Fibroblast of lung (primary cell): ENCODE results near the gene HMCN2. TPM values are rescaled to one million over a fixed set of nuclear protein-coding genes. Genes with fewer than 3 reads are reported as not detected.

Experiments used
- DNase-seq, 2 donors: peaks; one replicate each; pipeline versions ENCODE4 v3.0.0 to v3.0.0-alpha.2; 2010; ENCODE audit warnings: low read depth in 2 of 2
- H2AFZ ChIP-seq: 2 replicates; pipeline ENCODE4 v1.5.1; 2012; ENCODE audit warnings: low read length, control low read depth, inconsistent platforms
- H3K27ac ChIP-seq: 2 replicates; pipeline ENCODE4 v1.5.1; 2011; ENCODE audit warnings: low read length, control low read depth; ENCODE audit not compliant: insufficient read depth
- H3K27me3 ChIP-seq: 2 replicates; pipeline ENCODE4 v1.5.1; 2011; ENCODE audit warnings: mild to moderate bottlenecking, low read length; ENCODE audit not compliant: control insufficient read depth, insufficient read depth
- H3K36me3 ChIP-seq: 2 replicates; pipeline ENCODE4 v1.5.1; 2011; ENCODE audit warnings: low read length; ENCODE audit not compliant: control insufficient read depth, insufficient read depth
- H3K4me1 ChIP-seq: 2 replicates; pipeline ENCODE4 v1.5.1; 2011; ENCODE audit warnings: low read length; ENCODE audit not compliant: control insufficient read depth, insufficient read depth; ENCODE audit errors: extremely low read depth
- H3K4me2 ChIP-seq: 2 replicates; pipeline ENCODE4 v1.5.1; 2011; ENCODE audit warnings: low read length, control low read depth; ENCODE audit not compliant: insufficient read depth; ENCODE audit errors: extremely low read depth
- H3K4me3 ChIP-seq, 4 experiments: fragments of 200-600 bp in 1 of 4; sonication (generic) in 1 of 4; replicated peaks in 1 of 4; 2 replicates each; pipeline ENCODE4 v1.5.1; 2011 to 2016; ENCODE audit warnings: low read length in 4 of 4, low read depth in 3 of 4, mild to moderate bottlenecking in 3 of 4, control low read depth in 2 of 4, inconsistent platforms in 1 of 4, mixed read lengths in 1 of 4; ENCODE audit not compliant: insufficient read depth in 1 of 4; ENCODE audit errors: control extremely low read depth in 1 of 4
- H3K79me2 ChIP-seq: 2 replicates; pipeline ENCODE4 v1.5.1; 2012; ENCODE audit warnings: mild to moderate bottlenecking, low read length, inconsistent platforms; ENCODE audit not compliant: control insufficient read depth, insufficient read depth
- H3K9ac ChIP-seq: 2 replicates; pipeline ENCODE4 v1.5.1; 2011; ENCODE audit warnings: mild to moderate bottlenecking, low read length, control low read depth; ENCODE audit not compliant: insufficient read depth
- H3K9me3 ChIP-seq: 2 replicates; pipeline ENCODE4 v1.5.1; 2012; ENCODE audit warnings: low read depth, low read length; ENCODE audit not compliant: control insufficient read depth, insufficient read depth
- H4K20me1 ChIP-seq: 2 replicates; pipeline ENCODE4 v1.5.1; 2011; ENCODE audit warnings: low read length; ENCODE audit not compliant: control insufficient read depth, insufficient read depth; ENCODE audit errors: extremely low read depth
- EZH2 ChIP-seq: IDR thresholded peaks from 2 replicates; pipeline ENCODE4 v1.5.1; 2012; ENCODE audit warnings: low read length, control low read depth, mild to moderate bottlenecking; ENCODE audit errors: missing control alignments
- polyA plus RNA-seq, 2 donors: library from polyadenylated mRNA; depleted of rRNA in 1 of 2; stranded (reverse) in 1 of 2; unstranded in 1 of 2; fragments of >200 nt; gene quantifications; 2 replicates each; pipeline ENCODE4 v1.2.1, GENCODE V29; 2011 to 2012; ENCODE audit warnings: missing spikeins in 1 of 2
- total RNA-seq: library from RNA; depleted of rRNA; stranded (reverse); fragments of >200 nt; gene quantifications from 2 replicates; pipeline ENCODE4 v1.2.1, GENCODE V29; 2014
- TF ChIP-seq, protein P1 (sequence below), 2 donors: IDR thresholded peaks in 1 of 2; conservative IDR thresholded peaks in 1 of 2; 1 replicate in 1 of 2; 2 replicates in 1 of 2; pipeline ENCODE4 v1.5.1; 2011 to 2012; ENCODE audit warnings: low read length in 2 of 2, control low read depth in 1 of 2, inconsistent platforms in 1 of 2, low read depth in 1 of 2, mild to moderate bottlenecking in 1 of 2

HMCN2 gene
- total and polyA plus RNA-seq, 2 donors (not counting 1 experiment from before 2014, with no cell fraction given) = under 0.01 TPM; not detected in 1

DNA sequence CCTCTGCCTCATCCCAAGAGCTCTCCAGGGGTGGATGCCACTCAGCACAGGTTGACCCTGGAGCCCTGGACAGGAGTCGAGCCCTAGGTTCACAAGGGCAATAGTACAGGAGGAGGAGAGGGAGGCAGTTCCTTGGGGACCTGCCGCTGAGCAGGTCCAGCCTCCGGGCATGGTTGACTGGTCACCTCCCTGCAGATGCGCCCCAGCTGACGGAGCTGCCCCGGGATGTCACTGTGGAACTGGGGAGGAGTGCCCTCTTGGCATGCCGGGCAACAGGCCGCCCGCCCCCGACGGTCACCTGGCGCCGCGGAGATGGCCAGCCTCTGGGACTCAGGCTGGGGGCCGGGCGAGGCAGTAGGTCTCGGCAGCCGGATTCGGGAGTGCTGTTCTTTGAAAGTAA lies 53.7 kb downstream of the HMCN2 start:
- H3K27me3 ChIP-seq = no peaks in the 10 kb centered on the region
- H3K4me3 ChIP-seq = no peak overlapping the region
- H3K9me3 ChIP-seq = no peaks in the 10 kb centered on the region

DNA sequence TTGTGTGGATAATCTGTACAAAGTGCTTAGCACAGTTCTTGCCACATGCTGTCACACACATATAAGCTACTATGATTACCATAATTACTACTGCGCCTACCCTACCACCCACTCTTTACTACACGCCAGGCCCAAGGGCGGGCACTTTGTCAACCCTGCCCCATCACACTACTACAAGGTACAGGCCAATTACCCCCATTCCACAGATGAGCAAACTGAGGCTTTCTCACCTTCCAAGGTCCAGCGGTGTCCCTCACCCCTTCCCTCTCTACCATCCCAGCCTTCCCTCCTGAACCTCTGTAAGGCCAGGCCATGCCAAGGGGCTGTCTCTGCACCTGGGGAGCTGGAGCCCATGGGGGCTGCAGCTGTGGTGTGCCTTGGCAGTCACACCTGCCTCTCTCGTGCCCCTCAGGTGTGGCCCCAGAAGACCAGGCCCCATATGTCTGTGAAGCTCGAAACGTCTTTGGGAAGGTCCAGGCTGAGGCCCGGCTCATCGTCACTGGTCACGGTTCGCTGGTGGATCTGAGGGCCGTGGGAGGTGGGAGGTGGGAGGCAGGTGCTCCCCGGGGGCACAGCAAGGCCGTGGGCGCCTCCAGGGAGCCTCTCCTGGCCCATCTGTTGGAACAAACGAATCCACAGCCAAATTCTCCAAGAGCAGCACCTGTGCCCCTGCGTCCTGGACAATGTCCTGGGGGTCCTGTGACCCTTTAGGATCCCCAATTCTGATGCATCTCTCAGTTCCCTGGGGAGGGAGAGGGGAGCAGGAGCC lies 54.6 kb downstream of the HMCN2 start:
- no peak overlapping the region for H3K9ac ChIP-seq
- H3K27me3 ChIP-seq = no peaks in the 10 kb centered on the region
- no peaks in the 10 kb centered on the region for H3K4me1 ChIP-seq
- no peak for DNase-seq
- H3K4me2 ChIP-seq = no peak overlapping the region
- H3K27ac ChIP-seq = no peak overlapping the region
- H2AFZ ChIP-seq = no peak overlapping the region
- no peak for TF ChIP-seq EZH2
- TF ChIP-seq, protein P1, sequence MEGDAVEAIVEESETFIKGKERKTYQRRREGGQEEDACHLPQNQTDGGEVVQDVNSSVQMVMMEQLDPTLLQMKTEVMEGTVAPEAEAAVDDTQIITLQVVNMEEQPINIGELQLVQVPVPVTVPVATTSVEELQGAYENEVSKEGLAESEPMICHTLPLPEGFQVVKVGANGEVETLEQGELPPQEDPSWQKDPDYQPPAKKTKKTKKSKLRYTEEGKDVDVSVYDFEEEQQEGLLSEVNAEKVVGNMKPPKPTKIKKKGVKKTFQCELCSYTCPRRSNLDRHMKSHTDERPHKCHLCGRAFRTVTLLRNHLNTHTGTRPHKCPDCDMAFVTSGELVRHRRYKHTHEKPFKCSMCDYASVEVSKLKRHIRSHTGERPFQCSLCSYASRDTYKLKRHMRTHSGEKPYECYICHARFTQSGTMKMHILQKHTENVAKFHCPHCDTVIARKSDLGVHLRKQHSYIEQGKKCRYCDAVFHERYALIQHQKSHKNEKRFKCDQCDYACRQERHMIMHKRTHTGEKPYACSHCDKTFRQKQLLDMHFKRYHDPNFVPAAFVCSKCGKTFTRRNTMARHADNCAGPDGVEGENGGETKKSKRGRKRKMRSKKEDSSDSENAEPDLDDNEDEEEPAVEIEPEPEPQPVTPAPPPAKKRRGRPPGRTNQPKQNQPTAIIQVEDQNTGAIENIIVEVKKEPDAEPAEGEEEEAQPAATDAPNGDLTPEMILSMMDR (conservative IDR thresholded peaks at IDR 0.05 in 1 of 2, IDR thresholded peaks at IDR 0.05 in 1 of 2; ENCODE audit: low read depth in 1 of 2, low read length in 2 of 2) = no peak
- H3K36me3 ChIP-seq = no peaks in the 10 kb centered on the region
- no peaks in the 10 kb centered on the region for H4K20me1 ChIP-seq
- no peaks in the 10 kb centered on the region for H3K9me3 ChIP-seq
- H3K79me2 ChIP-seq = no peaks in the 10 kb centered on the region
- H3K4me3 ChIP-seq = no peak overlapping the region

More for the DNA sequence above, 53.7 kb downstream of the HMCN2 start:
- H3K27ac ChIP-seq = no peak overlapping the region
- no peak for DNase-seq
- H2AFZ ChIP-seq = no peak overlapping the region
- no peak for TF ChIP-seq EZH2
- TF ChIP-seq, protein P1 (conservative IDR thresholded peaks at IDR 0.05 in 1 of 2, IDR thresholded peaks at IDR 0.05 in 1 of 2; ENCODE audit: low read depth in 1 of 2, low read length in 2 of 2) = no peak
- H3K4me2 ChIP-seq = no peak overlapping the region
- H3K36me3 ChIP-seq = no peaks in the 10 kb centered on the region
- no peaks in the 10 kb centered on the region for H3K79me2 ChIP-seq
- H4K20me1 ChIP-seq = no peaks in the 10 kb centered on the region
- H3K9ac ChIP-seq = no peak overlapping the region
- H3K4me1 ChIP-seq = no peaks in the 10 kb centered on the region

DNA sequence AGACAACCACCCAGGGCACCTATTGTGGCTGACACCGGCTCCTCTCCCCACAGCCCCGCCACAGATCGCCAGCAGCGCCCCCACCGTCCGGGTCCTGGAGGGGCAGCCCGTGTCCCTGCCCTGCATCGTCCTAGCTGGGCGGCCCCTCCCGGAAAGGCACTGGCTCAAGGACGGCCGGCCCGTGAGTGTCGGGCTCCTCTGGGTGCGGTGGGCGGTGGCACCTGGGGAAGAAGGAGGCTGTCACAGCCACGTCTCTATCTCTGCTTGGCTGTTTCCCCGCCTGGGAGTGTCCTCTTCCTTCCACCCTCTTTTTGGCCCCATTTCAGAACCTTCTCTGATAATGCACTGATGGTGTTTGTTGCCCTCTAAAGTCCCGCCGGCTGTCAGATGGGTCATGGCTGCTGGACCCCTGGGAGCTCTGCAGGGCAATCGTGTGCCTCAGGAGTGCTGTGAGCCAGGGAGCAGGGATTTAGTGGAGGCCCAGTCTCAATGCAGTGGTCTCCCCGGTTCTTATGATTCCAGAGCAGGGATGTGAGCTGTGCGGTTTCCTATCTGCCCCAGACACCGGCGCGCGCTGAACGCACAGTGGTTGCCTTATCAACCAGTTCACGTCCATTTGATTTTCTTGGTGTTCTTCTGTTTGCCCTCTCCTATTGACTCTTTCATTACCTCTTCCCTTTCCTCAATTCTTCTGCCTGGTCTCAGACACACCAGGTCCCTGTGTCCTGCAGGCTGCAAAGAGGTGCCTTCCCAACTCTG lies 55.3 kb downstream of the HMCN2 start:
- no peak for TF ChIP-seq EZH2
- TF ChIP-seq, protein P1 (conservative IDR thresholded peaks at IDR 0.05 in 1 of 2, IDR thresholded peaks at IDR 0.05 in 1 of 2; ENCODE audit: low read depth in 1 of 2, low read length in 2 of 2) = no peak
- Histone ChIP-seq H3K4me3 (no peak overlapping the region), H3K9ac (no peak overlapping the region), H3K4me2 (no peak overlapping the region), H3K27ac (no peak overlapping the region), H3K27me3 (no peaks in the 10 kb centered on the region), H3K4me1 (no peaks in the 10 kb centered on the region), H3K79me2 (no peaks in the 10 kb centered on the region), H3K9me3 (no peaks in the 10 kb centered on the region), H4K20me1 (no peaks in the 10 kb centered on the region), H3K36me3 (no peaks in the 10 kb centered on the region), H2AFZ (no peak overlapping the region)
- DNase-seq = no peak
